Gastroesophageal sphincter (tissue), 4 donors: Measurements from ENCODE around the gene CDK3. TPM values are rescaled to one million over a fixed set of nuclear protein-coding genes. Genes with fewer than 3 reads are reported as not detected.

Experiments used
- ATAC-seq: fragments of 150-250 bp; one replicate; pipeline ENCODE4 v1.9.1; 2016; ENCODE audit warnings: mild to moderate bottlenecking, moderate library complexity
- H3K27ac ChIP-seq, 4 donors: fragments of 200-600 bp; sonication (generic) in 3 of 4; 1 replicate in 3 of 4; 2 replicates in 1 of 4; pipeline ENCODE4 v1.5.1; 2016 to 2019
- H3K27me3 ChIP-seq: fragments of 200-600 bp; sonication (generic); one replicate; pipeline ENCODE4 v1.5.1; 2019
- H3K36me3 ChIP-seq, 2 donors: fragments of 200-600 bp; sonication (generic); one replicate each; pipeline ENCODE4 v1.5.1; 2019; ENCODE audit warnings: control low read depth in 1 of 2
- H3K4me1 ChIP-seq, 3 donors: fragments of 200-600 bp; sonication (generic); 1 replicate in 2 of 3; 2 replicates in 1 of 3; pipeline ENCODE4 v1.5.1; 2016 to 2019; ENCODE audit warnings: control low read depth in 2 of 3
- H3K4me3 ChIP-seq, 2 donors: fragments of 200-600 bp; sonication (generic); one replicate each; pipeline ENCODE4 v1.5.1; 2019; ENCODE audit warnings: mild to moderate bottlenecking in 1 of 2, moderate library complexity in 1 of 2
- H3K9me3 ChIP-seq, 3 donors: fragments of 200-600 bp; sonication (generic); one replicate each; pipeline ENCODE4 v1.5.1; 2017 to 2019; ENCODE audit warnings: control low read depth in 2 of 3
- EP300 ChIP-seq: sonication (generic); formaldehyde crosslinking; IDR thresholded peaks from one replicate; pipeline ENCODE4 v1.6.1; 2017; ENCODE audit warnings: antibody characterized with exemption, mild to moderate bottlenecking
- POLR2A ChIP-seq, 2 donors: fragments of 450-650 bp; IDR thresholded peaks; one replicate each; pipeline ENCODE4 v1.6.1; 2017; ENCODE audit warnings: antibody characterized with exemption in 2 of 2, mild to moderate bottlenecking in 2 of 2, moderate library complexity in 1 of 2
- POLR2AphosphoS5 ChIP-seq: sonication (generic); formaldehyde crosslinking; IDR thresholded peaks from one replicate; pipeline ENCODE4 v1.6.1; 2017; ENCODE audit warnings: antibody characterized with exemption
- WGBS, 2 donors: methylation state at CpG; one replicate each; pipeline ENCODE4 v1.1.5; 2018; ENCODE audit warnings: low coverage in 1 of 2; 5-methylcytosine and 5-hydroxymethylcytosine counted together
- total RNA-seq, 4 donors: library from RNA; depleted of rRNA; stranded (reverse); fragments of >200 nt; gene quantifications; one replicate each; pipeline ENCODE4 v1.1.0, GENCODE V29; 2016
- TF ChIP-seq, protein P1 (sequence below), 4 experiments: fragments of 200-600 bp in 2 of 4; fragments of 450-650 bp in 2 of 4; sonication (generic) in 1 of 4; IDR thresholded peaks; one replicate each; pipeline ENCODE4 v1.5.1; 2017 to 2019; ENCODE audit warnings: antibody characterized with exemption in 4 of 4, mild to moderate bottlenecking in 2 of 4, moderate library complexity in 2 of 4

Gene CDK3
- total RNA-seq, 4 donors from 2014 or later, result 1.2 to 5.6 (median 2.3) TPM; not detected in 1

DNA sequence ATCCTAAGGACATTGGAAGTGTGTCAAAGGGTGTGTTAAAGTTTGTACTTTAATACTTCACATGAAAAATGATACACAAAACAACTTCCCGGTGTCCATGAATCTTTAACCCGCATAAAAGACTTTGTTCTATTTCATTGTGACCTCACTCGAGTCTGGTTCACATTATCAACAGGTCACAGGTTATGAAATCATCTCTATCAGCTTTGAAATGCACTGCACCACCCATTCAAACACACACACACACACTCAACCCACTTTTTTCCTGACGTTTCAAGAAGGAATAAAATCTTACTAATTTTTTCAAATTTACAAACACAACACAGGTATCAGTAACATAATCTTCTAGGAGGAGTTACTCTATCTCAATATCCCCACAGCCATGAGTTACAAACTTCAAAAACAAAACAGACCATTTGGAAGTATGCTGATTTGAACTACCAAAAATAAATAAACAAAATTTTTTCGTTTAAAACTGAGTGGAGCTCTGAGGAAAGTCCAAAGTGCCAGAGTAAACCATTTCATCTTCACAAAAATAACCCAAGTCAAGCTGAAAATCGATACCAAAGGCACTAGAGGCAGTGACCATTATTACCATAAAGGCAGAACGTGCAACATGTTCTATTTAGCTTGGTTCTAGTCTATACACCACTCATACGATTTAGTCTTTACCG lies 24.3 kb upstream of the CDK3 start:
- H3K27ac ChIP-seq, result no peak overlapping the region
- H3K27me3 ChIP-seq, result no peaks in the 10 kb centered on the region
- peak overlapping the region in 1 of 2 donors; percentile 4 for H3K4me3 ChIP-seq
- peaks cover 0 to 48% (median 14%) of the 10 kb centered on the region in 3 donors for H3K4me1 ChIP-seq
- peaks cover 0 to 28% of the 10 kb centered on the region in 2 donors for H3K36me3 ChIP-seq
- TF ChIP-seq EP300 (no peak), POLR2A (IDR thresholded peaks at IDR 0.05) (no peak), POLR2AphosphoS5 (no peak)
- TF ChIP-seq, protein P1, sequence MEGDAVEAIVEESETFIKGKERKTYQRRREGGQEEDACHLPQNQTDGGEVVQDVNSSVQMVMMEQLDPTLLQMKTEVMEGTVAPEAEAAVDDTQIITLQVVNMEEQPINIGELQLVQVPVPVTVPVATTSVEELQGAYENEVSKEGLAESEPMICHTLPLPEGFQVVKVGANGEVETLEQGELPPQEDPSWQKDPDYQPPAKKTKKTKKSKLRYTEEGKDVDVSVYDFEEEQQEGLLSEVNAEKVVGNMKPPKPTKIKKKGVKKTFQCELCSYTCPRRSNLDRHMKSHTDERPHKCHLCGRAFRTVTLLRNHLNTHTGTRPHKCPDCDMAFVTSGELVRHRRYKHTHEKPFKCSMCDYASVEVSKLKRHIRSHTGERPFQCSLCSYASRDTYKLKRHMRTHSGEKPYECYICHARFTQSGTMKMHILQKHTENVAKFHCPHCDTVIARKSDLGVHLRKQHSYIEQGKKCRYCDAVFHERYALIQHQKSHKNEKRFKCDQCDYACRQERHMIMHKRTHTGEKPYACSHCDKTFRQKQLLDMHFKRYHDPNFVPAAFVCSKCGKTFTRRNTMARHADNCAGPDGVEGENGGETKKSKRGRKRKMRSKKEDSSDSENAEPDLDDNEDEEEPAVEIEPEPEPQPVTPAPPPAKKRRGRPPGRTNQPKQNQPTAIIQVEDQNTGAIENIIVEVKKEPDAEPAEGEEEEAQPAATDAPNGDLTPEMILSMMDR (IDR thresholded peaks at IDR 0.05), result no peak
- WGBS, 2 donors, result 49 to 51% methylated on average over 9 of the region's 9 CpGs
- H3K9me3 ChIP-seq, result no peaks in the 10 kb centered on the region
- ATAC-seq, result no peak

DNA sequence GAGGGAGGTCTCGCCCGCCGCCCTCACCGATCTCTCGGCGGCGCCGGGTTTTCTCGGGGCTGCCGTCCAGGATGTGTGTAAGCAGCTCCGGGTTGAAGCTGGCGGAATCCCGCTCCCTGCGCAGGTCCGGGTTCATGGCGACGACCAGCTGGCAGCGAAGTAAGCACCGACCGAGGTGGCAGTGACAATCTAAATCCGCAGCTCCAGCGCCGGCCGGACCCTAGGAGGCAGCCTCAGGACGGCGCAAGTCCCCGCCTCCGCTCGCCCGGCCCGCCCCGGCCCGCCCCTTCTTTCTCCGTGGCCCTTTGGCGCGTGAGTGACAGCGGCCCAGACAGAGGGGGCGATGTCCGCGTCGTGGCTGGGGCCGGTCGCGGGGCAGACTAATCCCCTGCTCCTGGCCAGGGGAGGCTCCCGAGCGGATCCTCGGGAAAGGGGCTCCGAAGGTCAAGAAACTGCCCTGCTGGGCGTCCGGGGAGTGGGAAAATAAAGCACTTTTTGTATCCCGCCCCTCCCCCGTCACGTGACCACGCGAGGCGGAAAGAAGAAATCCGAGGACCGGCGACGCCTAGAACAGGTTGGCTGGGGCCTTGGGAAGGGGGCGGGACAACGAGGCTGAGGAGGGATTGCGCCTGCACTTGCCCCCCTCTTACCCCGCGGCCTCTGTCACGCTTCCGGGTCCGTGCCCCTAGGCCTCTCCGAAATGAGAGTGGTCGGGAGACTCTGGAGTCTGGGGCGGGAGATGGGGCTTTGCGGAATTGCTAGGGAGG lies 21.5 kb upstream of the CDK3 start, which contains the start of the genes ACOX1 and TEN1:
Gene ACOX1 (minus strand): TSS at position 229 of the 767 bp plus-strand sequence. CDS start 93 bp downstream, at position 136.
Gene TEN1 (plus strand): TSS at position 303 of the 767 bp plus-strand sequence. CDS start 6,953 bp downstream, outside the sequence.
- Histone ChIP-seq H3K27ac (peak within 1 kb of the TSS; percentile 91 to 99 (median 98)), H3K4me3 (peak within 1 kb of the TSS; percentile 72 to 89), H3K27me3 (no peaks in the 10 kb centered on the region), H3K36me3 (peaks cover 0 to 6% of the 10 kb centered on the region in 2 donors), H3K9me3 (no peaks in the 10 kb centered on the region), H3K4me1 (peaks cover 0 to 53% (median 14%) of the 10 kb centered on the region in 3 donors)
- WGBS, 2 donors, result 0% methylated on average over 1 to 9 of the region's 72 CpGs
- peak; percentile 95 for TF ChIP-seq POLR2AphosphoS5
- TF ChIP-seq EP300, result no peak
- TF ChIP-seq POLR2A (IDR thresholded peaks at IDR 0.05), result peak; percentile 81 to 83
- TF ChIP-seq, protein P1 (IDR thresholded peaks at IDR 0.05), result peak in 3 of 4 experiments; percentile 46 to 62 (median 54)
- ATAC-seq, result peak; percentile 98

DNA sequence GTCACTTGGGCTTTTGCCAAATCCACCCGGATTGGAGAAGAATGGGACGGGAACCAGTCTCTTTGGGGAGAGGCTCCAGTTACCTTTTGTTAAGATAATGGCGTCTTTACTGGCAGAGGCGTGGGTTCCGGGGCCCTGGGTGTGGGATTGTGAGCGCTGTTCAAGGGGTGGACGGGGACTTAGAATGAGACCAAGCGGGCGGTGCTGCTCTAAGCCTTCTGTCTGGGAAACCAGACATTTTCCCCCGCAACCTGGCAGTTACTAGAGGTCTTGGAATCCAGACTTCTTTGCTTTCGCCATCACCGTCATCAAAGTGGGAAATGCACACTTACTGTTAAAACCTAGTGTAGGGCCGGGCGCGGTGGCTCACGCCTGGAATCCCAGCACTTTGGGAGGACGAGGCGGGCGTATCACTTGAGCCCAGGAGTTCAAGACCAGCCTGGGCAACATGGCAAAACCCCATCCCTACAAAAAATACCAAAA lies 20.9 kb upstream of the CDK3 start:
- H3K4me1 ChIP-seq, result peaks cover 0 to 52% (median 14%) of the 10 kb centered on the region in 3 donors
- H3K9me3 ChIP-seq, result no peaks in the 10 kb centered on the region
- peak overlapping the region; percentile 91 to 99 (median 98) for H3K27ac ChIP-seq
- H3K36me3 ChIP-seq, result no peaks in the 10 kb centered on the region
- 0 to 3% methylated on average over 4 to 11 of the region's 19 CpGs for WGBS, 2 donors
- H3K27me3 ChIP-seq, result no peaks in the 10 kb centered on the region
- peak overlapping the region; percentile 72 to 89 for H3K4me3 ChIP-seq
- peak; percentile 35 for ATAC-seq
- TF ChIP-seq POLR2AphosphoS5 (no peak), POLR2A (IDR thresholded peaks at IDR 0.05) (no peak), EP300 (no peak)
- TF ChIP-seq, protein P1 (IDR thresholded peaks at IDR 0.05), result no peak

DNA sequence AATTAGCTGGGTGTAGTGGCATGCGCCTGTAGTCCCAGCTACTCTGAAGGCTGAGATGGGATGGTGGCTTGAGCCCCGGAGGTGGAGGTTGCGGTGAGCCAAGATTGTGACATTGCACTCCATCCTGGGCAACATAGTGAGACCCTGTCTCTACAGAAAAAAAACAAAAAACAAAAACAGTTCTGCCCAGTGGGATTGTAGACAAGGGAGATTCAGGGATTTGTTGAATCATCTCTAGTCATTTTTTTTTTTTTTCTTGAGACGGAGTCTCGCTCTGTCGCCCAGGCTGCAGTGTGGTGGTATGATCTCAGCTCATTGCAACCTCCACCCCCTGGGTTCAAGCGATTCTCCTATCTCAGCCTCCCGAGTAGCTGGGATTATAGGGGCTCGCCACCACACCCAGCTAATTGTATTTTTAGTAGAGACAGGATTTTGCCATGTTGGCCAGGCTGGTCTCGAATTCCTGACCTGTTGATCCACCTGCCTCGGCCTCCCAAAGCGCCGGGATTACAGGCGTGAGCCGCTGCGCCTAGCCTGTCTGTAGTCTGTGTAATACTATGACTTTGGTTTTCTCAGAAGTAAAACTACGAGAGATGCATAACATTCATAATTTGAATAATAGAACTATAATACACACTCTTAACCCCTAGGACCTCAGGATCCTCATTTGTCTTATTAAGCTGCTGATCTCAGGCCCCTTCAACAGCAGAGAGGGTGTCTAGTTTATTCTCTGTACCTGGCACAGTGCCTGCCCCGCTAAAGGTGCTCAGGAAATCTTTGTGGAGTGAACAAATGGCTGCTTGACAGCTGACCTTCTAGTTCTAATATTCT lies 20.3 kb upstream of the CDK3 start:
- TF ChIP-seq EP300, result no peak
- 81 to 93% methylated on average over 9 to 14 of the region's 18 CpGs for WGBS, 2 donors
- Histone ChIP-seq H3K27me3 (no peaks in the 10 kb centered on the region), H3K36me3 (no peaks in the 10 kb centered on the region), H3K4me3 (peak overlapping the region; percentile 72 to 89), H3K27ac (peak overlapping the region; percentile 91 to 99 (median 98)), H3K9me3 (no peaks in the 10 kb centered on the region), H3K4me1 (peaks cover 0 to 49% (median 14%) of the 10 kb centered on the region in 3 donors)
- no peak for ATAC-seq
